COR-L47 (cell line): ENCODE results near the gene ISCU.

ENCODE experiments used
- DNase-seq: peaks from one replicate; lab custom pipeline; 2025; lab: John Stamatoyannopoulos, UW

The ISCU gene

DNA sequence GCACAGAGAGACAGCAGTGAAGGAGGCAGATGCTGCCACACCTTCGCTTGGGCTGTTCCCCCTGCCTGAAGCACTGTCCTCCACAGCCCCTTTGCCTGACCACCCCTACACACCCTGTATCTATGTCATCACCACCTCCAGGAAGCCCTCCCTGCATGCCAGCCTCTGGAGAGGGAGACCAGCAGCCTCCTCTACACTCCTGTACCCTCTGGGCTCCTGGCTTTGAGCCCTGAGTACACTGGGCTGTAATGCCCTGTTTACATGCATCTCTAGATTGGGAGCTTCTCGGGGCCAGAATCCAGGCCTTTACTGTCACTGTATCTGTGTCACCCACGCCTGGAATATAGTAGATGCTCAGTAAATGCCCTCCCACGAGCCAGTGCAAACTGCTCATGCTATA lies 41.3 kb downstream of the ISCU start:
- DNase-seq = no peak

DNA sequence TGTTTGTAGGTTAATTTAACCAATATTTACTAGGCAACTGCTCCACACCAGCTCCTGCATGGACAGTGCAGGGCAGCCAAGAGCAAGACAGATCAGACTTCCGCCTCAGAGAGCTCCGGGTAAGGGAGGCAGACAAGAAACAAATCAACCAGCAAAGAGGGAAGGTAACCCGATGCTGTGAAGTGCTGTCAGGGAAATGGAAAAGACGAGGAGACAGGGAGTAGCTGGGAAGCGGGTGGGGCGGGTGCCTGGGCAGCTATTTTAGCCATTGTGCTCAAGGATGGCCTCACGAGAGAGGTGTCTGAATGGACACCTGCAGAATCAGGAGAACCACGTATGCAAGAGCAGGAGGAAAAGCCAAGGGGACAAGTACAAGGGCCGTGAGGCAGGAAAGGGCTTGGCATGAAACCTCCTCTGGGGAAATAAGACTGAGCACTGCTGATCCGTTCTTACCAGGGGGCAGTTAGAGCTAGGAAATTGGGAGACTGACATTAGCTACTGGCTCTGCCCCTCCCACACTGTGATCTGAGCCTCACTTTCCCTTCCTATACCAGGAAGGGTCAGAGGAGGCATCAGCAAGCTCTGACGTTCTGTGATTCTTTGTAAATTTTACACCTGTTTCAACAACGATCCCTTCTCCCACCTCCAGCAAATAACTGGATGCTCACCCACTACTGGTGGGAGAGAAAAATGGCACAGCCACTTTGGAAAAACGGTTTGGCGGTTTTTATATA lies 42.0 kb downstream of the ISCU start:
- DNase-seq = no peak

- no peak for DNase-seq
These were observed 42.7 kb downstream of the ISCU start for GRCh38 chr12:108605000-108605689.

GRCh38 chr12:108605690-108606406 lies 43.5 kb downstream of the ISCU start:
- DNase-seq = no peak

- DNase-seq = no peak
These were observed 44.1 kb downstream of the ISCU start for GRCh38 chr12:108606492-108606891.

GRCh38 chr12:108607981-108608600 lies 45.7 kb downstream of the ISCU start:
- no peak for DNase-seq

- no peak for DNase-seq
These were observed 46.2 kb downstream of the ISCU start for GRCh38 chr12:108608616-108609015.

DNA sequence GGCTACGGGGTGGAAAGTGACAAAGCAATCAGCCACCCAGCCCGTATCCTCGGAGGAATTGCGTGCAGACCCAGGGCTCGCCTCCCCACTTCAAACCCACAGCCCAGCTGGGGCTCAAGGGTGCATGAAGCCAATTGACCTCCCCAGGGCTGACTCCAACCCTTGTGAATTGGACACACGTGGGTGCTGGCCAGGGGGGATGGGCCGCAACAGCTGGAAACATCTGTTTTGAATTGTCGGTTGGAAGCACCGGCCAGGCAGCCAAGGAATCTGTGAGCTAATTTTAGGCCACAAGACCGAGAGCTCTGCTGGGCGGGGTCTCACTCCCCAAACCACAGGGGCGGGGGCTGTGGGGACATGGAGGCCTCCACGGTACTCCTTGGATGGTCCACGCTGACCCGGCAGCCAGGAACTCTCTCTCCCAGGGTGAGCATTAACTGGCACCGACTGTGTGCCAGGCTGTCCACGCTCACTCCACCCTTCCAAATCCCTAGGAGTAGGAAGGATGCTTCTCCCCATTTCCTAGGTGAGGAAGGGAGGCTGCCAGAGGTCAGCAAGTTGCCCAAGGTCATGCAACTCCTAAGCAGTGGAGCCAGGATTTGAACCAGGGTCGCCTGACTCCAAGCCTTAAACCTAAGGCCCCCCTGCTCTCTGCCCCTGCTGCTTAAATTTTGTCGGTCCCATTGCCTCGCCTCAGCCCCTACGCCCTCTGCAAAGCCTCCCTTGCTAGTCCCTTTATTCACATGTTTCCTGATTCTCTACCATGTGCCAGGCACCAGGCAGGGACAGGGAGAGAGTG lies 47.3 kb downstream of the ISCU start:
- DNase-seq = no peak

DNA sequence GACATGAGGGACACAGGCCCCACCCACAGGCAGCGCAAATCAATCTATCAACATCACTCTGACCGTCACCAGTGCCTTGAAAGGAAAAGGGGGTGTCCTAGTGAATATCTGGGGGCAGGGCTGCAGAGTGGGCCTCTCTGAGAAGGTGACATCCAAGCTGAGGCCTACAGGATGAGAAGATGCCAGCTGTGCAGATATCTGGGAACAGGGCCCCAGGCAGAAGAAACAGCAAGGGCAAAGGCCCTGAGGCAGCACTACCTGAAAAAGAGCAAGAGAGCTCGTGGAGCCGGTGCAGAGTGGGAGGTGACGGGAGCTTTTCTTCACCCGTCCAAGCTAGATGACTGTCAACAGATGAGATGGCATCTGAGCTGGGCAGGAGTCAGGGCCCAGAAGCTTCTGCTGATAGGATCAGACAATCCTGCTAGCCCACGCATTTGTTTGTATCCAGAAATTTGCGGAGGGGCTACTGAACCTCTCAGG lies 48.0 kb downstream of the ISCU start:
- DNase-seq = no peak

DNA sequence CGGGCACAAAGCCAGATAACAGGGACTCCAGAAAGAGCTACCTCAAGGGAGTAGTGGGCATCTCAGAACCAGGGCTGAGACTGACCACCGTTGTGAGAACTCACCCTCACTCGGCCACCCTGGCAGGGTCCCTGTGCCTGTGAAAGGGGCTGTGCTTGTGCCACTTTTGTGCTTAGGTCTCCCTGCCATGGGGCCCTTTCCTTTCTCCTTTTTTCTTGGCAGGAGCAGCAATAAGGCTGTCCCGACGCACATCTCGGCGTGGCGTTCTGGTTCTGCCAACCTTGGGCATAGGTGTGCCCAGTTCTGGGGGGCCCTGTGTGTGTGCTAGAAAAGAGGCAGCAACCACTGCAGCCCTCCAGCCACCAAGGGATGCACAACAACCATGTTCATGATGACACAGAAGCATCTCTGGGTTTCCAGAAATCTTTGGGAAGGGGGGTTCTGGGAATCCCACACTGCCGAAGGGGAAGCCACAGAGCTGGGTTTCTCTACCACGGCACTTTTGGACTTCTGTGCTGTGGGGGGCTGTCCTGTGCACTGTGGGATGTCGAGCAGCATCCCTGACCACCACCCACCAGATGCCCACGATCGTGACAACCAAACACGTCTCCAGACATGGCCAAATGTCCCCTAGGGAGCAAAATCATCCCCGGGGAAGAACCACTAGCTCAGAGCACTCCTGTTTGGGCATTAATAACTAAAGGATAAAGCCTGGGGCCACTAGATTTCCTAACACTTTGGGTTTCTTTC lies 48.6 kb downstream of the ISCU start:
- no peak for DNase-seq

DNA sequence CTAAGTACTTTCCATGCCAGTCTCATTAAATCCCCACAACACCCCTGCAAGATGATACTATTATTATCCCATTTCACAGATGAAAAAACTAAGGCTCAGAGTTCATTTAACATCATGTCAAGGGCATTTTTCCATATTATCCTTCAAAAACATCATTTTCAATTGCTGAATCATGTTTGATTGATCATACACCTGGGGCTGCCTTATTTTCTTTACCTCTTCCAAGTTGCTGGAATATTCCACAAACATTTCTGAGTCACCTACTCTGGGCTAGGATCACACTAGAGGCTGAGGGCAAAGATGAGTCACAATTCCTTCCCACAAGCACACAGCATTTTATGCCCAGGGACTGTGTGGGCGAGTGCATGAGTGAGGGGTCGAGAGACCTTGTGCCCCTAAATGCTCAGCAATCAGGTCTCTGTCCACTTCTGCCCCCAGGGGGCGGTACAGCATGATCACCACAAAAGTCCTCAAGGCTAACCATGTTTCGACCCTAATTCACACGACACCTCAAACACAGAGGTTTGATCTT lies 49.6 kb downstream of the ISCU start:
- no peak for DNase-seq

DNA sequence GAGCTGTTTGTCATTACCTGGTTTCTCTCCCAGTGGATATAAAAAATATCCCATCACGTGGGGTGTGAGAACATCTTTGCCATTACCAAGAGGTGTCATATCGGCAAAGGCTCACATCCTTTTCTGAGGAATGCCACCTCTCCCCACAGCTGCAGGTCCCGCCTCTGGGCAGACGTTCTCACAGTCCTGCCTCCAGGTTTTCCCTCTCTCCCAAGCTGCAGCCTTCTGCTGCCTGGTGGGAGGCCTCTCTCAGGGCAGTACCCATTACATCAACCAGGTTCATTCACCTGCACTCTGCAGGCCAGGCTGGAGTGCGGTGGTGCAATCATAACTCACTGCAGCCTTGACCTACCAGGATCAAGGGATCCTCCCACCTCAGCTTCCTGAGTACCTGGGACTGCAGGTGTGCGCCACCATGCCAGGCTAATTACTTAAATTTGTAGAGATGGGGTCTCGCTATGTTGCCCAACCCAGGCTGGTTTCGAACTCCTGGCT lies 50.4 kb downstream of the ISCU start:
- no peak for DNase-seq

GRCh38 chr12:108613548-108613947 lies 51.2 kb downstream of the ISCU start:
- DNase-seq = no peak

GRCh38 chr12:108614041-108614440 lies 51.6 kb downstream of the ISCU start:
- DNase-seq = no peak

DNA sequence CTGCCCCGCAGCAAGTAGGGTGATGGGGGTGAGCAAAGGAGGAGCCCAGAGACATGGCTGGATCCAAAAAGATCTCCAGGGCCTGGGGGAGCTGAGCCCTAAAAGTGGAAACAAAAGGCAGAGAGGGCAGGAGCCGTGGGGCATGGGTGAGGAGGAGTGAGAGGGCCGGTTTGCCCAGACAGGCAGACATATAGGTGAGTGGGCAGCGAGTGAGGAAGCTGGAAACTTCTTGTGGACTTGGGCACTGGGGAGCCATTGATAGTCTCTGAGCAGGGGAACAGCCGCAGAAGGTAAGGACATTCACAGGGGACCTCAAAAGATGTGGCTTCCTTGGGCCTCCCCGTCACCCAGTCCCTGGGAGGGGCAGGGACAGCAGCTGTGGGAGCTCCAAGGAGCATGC lies 52.2 kb downstream of the ISCU start:
- DNase-seq = no peak

- no peak for DNase-seq
These were observed 53.5 kb downstream of the ISCU start for GRCh38 chr12:108615918-108616317.

DNA sequence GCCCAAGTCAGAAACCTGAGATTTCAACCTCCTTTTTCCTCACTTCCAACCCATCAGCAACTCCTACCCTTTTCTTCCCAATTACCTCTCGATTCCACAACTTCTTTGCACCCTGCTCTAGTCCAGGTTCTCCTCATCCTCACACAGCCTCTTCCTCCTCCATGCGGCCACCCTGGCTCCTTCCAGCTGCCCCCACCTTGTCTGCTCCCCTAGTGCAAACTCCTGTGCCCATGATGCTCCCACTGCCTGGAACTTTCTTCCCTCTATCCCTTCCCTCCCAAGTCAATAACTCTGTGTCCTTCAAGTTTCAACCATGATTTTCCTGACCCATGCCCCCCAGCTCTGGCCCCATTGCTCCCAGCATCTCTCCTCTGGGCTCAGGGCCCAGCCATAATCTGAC lies 54.0 kb downstream of the ISCU start:
- no peak for DNase-seq

DNA sequence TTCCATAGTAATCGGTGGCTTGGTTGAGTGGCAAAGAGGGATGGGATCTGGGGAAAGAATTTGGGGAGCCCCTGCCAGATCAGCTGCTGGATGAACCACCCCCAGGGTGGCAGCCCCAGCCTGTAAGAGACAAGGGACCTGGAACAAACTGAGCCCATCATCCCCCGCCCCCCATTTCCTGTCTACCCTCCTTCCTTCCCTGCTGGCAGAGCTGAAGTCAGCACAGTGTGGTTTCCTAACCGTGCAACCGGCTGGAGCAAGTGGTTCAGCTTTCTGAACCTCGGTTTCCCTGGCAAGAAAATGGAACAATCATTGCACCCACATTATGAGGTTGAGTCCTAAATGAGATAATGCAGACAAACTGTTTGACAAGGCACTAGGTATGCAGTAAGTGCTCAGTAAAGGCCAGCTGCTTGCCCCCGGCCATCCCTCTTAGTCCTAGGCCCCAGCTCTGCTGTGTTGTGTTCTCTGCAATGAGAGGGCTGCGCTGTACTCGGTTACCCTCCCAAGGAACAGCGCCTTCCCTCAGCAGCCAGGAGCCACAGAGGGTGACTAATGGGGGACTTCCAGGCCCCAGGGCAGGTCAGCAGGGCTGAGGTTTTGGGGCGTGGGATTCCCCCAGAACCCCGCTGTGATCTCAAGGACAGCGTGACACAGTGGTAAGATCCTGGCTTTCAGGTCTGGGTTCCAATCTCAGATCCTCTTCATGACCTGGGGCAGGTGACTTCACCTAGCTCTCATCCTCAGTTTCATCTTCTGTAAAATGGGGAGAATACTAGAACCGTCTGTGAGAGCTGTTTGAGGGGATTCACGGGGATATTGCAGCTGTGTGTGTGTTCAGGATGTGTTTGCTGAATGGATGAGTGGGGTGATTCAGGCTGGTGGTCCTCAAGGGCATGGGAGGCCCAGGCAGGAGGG lies 54.8 kb downstream of the ISCU start:
- no peak for DNase-seq
